GM18861 (cell line): ENCODE measurements around the gene TGFA.

ENCODE experiments used
- ATAC-seq: cut with Tn5 transposase; IDR thresholded peaks from one replicate; pipeline ENCODE4 v1.9.1; 2021; ENCODE audit not compliant: unreplicated experiment

Gene TGFA

GRCh38 chr2:70499253-70499652 lies 54.4 kb downstream of the TGFA start:
- no peak for ATAC-seq

GRCh38 chr2:70498528-70498927 lies 55.1 kb downstream of the TGFA start:
- ATAC-seq: no peak

GRCh38 chr2:70498054-70498453 lies 55.6 kb downstream of the TGFA start:
- no peak for ATAC-seq

GRCh38 chr2:70496819-70497218 lies 56.8 kb downstream of the TGFA start:
- ATAC-seq: no peak

GRCh38 chr2:70494293-70494886 lies 59.2 kb downstream of the TGFA start:
- no peak for ATAC-seq

- no peak for ATAC-seq
These were observed 63.2 kb downstream of the TGFA start for GRCh38 chr2:70490381-70490780.

GRCh38 chr2:70489165-70489564 lies 64.5 kb downstream of the TGFA start:
- no peak for ATAC-seq

- ATAC-seq: no peak
These were observed 69.5 kb downstream of the TGFA start for GRCh38 chr2:70484086-70484485.

- ATAC-seq: no peak
These were observed 71.2 kb downstream of the TGFA start for GRCh38 chr2:70482401-70482800.

GRCh38 chr2:70480468-70480867 lies 73.2 kb downstream of the TGFA start:
- no peak for ATAC-seq

GRCh38 chr2:70479816-70480215 lies 73.8 kb downstream of the TGFA start:
- no peak for ATAC-seq

- no peak for ATAC-seq
These were observed 76.2 kb downstream of the TGFA start for GRCh38 chr2:70477441-70477844.

GRCh38 chr2:70475266-70475665 lies 78.4 kb downstream of the TGFA start:
- ATAC-seq: no peak

- ATAC-seq: no peak
These were observed 79.3 kb downstream of the TGFA start for GRCh38 chr2:70474256-70474848.

- no peak for ATAC-seq
These were observed 80.4 kb downstream of the TGFA start for GRCh38 chr2:70473101-70473722.

- ATAC-seq: no peak
These were observed 81.3 kb downstream of the TGFA start for GRCh38 chr2:70472221-70472890.

- no peak for ATAC-seq
These were observed 82.5 kb downstream of the TGFA start for GRCh38 chr2:70471129-70471528.

GRCh38 chr2:70469961-70470360 lies 83.7 kb downstream of the TGFA start:
- ATAC-seq: no peak

GRCh38 chr2:70469435-70469834 lies 84.2 kb downstream of the TGFA start:
- ATAC-seq: no peak

GRCh38 chr2:70468878-70469277 lies 84.7 kb downstream of the TGFA start:
- no peak for ATAC-seq

GRCh38 chr2:70467831-70468779 lies 85.5 kb downstream of the TGFA start:
- no peak for ATAC-seq
